RWPE2 (cell line): Measurements from ENCODE around the gene SORCS2.
A peak's percentile ranks its signal among the peaks of the same experiment; 100 is the strongest.

Source experiments
- ATAC-seq: fragments of 200-7000 bp; cut with Tn5 transposase; 3 replicates; pipeline ENCODE4 v1.9.1; 2021; ENCODE audit warnings: low read depth
- DNase-seq: peaks from one replicate; pipeline ENCODE4 v3.0.0-alpha.2; 2020; ENCODE audit warnings: low spot score
- H3K27ac ChIP-seq: fragments of 450-650 bp; 2 replicates; pipeline ENCODE4 v1.5.1; 2017; ENCODE audit warnings: mild to moderate bottlenecking; ENCODE audit not compliant: poor library complexity, severe bottlenecking
- H3K27me3 ChIP-seq: fragments of 250-450 bp; sonication (Bioruptor Pico); 2 replicates; pipeline ENCODE4 v1.5.1; 2021; ENCODE audit warnings: mild to moderate bottlenecking, moderate library complexity; ENCODE audit not compliant: insufficient read depth, poor library complexity, severe bottlenecking
- H3K36me3 ChIP-seq: fragments of 250-450 bp; sonication (Bioruptor Pico); 2 replicates; pipeline ENCODE4 v1.5.1; 2020; ENCODE audit warnings: low read depth, mild to moderate bottlenecking, moderate library complexity
- H3K4me1 ChIP-seq: fragments of 250-450 bp; sonication (Bioruptor Pico); 2 replicates; pipeline ENCODE4 v1.5.1; 2021; ENCODE audit warnings: mild to moderate bottlenecking, moderate library complexity; ENCODE audit not compliant: insufficient read depth, poor library complexity, severe bottlenecking
- H3K4me3 ChIP-seq: fragments of 250-450 bp; sonication (Bioruptor Pico); 2 replicates; pipeline ENCODE4 v1.5.1; 2021; ENCODE audit warnings: mild to moderate bottlenecking, moderate library complexity; ENCODE audit not compliant: severe bottlenecking
- H3K9me3 ChIP-seq: fragments of 250-450 bp; sonication (Bioruptor Pico); 2 replicates; pipeline ENCODE4 v1.5.1; 2021; ENCODE audit warnings: mild to moderate bottlenecking, moderate library complexity; ENCODE audit not compliant: severe bottlenecking
- TF ChIP-seq, protein P1 (sequence below): fragments of 450-650 bp; IDR thresholded peaks from one replicate; pipeline ENCODE4 v1.5.1; 2017; ENCODE audit warnings: mild to moderate bottlenecking, moderate library complexity; ENCODE audit not compliant: poor library complexity, severe bottlenecking

Gene SORCS2

DNA sequence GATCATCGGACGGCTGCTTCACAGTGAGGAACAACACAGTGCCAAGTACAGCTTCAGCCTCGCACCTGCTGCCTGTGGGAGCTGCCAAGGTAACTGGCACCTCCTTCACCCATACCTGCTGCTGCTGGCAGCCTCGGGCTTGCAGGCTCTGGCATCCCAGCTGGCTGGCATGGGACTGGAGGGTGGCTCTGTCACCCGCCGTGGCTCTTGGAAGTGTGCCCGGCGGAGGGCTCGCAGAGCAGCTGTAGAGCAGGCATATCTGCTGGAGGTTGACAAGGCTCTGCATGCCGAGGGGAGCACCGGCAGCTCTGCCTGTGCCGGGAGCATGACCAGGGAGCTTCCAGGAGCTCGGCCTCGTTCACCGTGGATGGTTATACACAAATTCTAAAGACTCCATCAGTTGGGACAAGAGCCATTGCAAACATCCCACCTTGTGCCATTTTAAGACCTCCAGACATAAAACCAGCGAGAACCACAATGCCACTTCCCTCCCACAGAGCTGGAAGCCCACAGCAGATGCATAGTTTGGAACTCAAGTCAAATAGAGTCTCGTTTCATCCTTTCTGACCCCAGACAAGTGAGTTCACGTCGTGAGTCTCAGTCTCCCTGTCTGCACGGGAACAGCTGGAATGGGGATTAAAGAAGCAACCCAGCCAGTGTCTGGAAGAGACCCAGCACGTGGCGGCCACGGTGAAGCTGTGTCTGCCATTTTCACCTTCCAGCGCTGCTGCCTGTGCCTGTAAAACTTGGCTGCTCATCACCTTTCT lies 326.7 kb downstream of the SORCS2 start:
- Histone ChIP-seq H3K9me3 (no peaks in the 10 kb centered on the region), H3K27me3 (peaks cover 46% of the 10 kb centered on the region), H3K4me1 (no peaks in the 10 kb centered on the region), H3K4me3 (no peak overlapping the region), H3K36me3 (no peaks in the 10 kb centered on the region), H3K27ac (no peak overlapping the region)
- TF ChIP-seq, protein P1, sequence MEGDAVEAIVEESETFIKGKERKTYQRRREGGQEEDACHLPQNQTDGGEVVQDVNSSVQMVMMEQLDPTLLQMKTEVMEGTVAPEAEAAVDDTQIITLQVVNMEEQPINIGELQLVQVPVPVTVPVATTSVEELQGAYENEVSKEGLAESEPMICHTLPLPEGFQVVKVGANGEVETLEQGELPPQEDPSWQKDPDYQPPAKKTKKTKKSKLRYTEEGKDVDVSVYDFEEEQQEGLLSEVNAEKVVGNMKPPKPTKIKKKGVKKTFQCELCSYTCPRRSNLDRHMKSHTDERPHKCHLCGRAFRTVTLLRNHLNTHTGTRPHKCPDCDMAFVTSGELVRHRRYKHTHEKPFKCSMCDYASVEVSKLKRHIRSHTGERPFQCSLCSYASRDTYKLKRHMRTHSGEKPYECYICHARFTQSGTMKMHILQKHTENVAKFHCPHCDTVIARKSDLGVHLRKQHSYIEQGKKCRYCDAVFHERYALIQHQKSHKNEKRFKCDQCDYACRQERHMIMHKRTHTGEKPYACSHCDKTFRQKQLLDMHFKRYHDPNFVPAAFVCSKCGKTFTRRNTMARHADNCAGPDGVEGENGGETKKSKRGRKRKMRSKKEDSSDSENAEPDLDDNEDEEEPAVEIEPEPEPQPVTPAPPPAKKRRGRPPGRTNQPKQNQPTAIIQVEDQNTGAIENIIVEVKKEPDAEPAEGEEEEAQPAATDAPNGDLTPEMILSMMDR, result no peak
- DNase-seq (no peak), ATAC-seq (no peak)

DNA sequence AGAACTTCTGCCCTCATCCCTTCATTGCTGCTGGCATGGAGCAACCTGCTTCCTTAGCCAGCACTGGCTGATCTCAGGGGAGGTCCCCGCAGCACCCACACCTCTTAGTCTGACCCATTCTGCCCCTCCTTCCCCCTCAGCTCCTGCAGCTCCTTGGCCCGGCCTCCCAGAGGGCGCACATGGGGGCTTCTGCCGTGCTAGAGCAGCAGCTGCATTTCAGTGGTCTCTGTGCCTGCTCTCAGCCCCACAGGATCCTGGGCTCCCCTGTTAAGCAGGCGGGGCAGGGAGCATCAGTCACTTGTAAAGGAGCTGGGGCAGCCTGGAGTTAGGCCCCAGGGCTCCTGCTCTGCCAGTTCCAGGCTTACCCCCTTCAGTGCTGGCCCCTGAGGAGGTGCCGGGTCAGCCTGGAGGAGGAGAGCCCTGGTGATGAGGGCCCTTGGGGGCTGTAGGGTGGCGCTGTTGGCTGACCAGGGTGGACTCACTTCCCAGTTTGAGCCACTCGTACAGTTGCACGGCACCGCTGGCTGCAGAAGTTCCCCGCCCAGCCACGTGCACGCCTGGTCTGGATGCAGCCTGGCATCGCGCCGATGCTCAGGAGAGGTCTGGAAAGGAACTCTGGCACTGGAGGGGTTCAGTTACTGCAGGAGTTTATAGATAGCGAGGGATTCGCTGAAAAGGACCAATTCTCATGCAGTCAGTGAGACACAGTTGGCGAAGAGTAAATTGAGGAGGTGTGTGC lies 327.5 kb downstream of the SORCS2 start:
- TF ChIP-seq, protein P1, result no peak
- H3K4me3 ChIP-seq, result no peak overlapping the region
- ATAC-seq, result peak; percentile 37; the same call in 2 of the 3 replicates
- H3K9me3 ChIP-seq, result no peaks in the 10 kb centered on the region
- DNase-seq, result no peak
- H3K27ac ChIP-seq, result no peak overlapping the region
- no peaks in the 10 kb centered on the region for H3K4me1 ChIP-seq
- H3K27me3 ChIP-seq, result peaks cover 46% of the 10 kb centered on the region
- no peaks in the 10 kb centered on the region for H3K36me3 ChIP-seq

DNA sequence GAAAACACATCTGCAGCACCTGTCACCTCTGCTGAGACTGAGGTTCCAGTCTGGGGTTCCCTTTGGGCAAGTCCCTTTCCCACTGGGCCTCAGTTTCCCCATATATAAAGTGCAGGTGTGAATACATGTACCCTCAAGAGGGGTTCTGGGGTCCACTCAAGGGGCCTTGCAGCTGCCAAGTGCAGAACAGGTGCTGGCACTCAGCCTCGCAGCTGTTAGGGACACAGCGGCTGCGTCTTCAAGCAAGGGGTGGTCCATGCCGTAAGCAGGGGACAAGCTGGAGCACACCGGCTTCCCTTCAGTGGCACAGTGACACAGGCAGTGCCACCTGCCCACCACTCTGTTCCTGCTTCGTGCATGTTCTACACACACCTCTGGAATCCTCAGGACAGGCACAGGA lies 329.3 kb downstream of the SORCS2 start:
- ATAC-seq (no peak), DNase-seq (no peak)
- no peaks in the 10 kb centered on the region for H3K36me3 ChIP-seq
- H3K27me3 ChIP-seq, result peaks cover 46% of the 10 kb centered on the region
- no peak overlapping the region for H3K27ac ChIP-seq
- no peaks in the 10 kb centered on the region for H3K9me3 ChIP-seq
- no peak overlapping the region for H3K4me3 ChIP-seq
- no peaks in the 10 kb centered on the region for H3K4me1 ChIP-seq
- TF ChIP-seq, protein P1, result no peak

DNA sequence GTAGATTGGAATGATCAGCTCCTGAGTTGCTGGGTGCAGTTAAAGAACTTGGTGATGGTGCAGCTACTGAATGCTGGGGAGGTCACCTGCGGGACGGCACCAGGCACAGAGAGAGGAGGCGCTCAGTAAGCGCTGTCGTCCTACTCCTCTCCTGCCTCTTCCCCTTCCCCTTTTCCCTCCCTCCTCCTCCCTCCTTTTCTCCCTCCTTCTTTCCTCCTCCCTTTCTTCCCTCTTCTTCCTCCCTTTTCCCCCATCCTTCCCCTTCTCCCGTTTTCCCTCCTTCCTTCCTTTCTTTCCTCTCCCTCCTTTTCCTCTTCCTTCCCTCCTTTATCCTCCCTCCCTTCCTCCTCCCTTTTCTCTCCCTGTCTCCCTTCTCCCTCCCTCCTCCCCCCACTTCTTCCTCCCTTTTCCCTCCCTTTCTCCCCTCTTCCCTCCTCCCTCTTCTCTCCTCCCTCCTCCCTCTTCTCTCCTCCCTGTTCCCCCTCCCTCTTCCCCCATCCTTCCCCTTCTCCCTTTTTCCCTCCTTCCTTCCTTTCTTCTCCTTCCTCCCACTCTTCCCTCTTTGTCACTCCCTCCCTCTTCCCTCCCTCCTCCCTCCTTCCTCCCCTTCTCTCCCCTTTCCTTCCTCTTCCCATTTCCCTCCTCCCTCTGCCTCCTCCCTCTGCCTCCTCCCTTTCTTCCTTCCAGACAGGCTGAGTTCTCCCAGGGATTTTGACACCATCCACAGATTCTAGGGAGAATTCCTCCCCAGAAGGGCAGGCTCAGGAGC lies 330.3 kb downstream of the SORCS2 start:
- no peak for DNase-seq
- peaks cover 46% of the 10 kb centered on the region for H3K27me3 ChIP-seq

More for the DNA sequence above, 330.3 kb downstream of the SORCS2 start:
- TF ChIP-seq, protein P1, result no peak
- no peaks in the 10 kb centered on the region for H3K36me3 ChIP-seq
- H3K9me3 ChIP-seq, result no peaks in the 10 kb centered on the region
- no peaks in the 10 kb centered on the region for H3K4me1 ChIP-seq
- H3K4me3 ChIP-seq, result no peak overlapping the region
- no peak for ATAC-seq
- H3K27ac ChIP-seq, result no peak overlapping the region
